ENCODE measurements around the gene ERO1B. TPM values are rescaled to one million over a fixed set of nuclear protein-coding genes. Genes with fewer than 3 reads are reported as not detected.

ERO1B gene
- total and polyA plus RNA-seq, 2 donors (not counting 1 experiment from before 2014, with no cell fraction given), result 2.2 to 5.0 TPM

DNA sequence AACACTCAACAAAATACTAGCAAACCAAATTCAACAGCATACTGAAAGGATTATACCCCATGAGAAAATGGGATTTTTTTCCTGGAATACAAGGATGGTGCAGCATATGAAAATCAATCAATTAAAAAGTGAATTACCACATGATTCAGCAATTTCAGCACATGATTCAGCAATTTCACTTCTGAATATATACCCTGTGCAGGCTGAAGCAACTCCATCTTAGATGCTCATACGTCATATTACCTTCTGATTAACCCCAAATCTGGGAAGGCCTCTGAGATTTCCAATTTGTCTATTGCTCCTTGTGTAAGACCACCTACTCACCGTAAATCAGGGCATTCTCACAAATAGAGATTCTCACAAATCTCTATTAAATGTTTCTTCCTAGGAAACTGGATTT, 43.8 kb upstream of the ERO1B start:
- Histone ChIP-seq H3K4me1 (ENCODE audit: control insufficient read depth, extremely low read depth, insufficient read depth, low read length) (no peaks in the 10 kb centered on the region), H3K79me2 (ENCODE audit: control insufficient read depth, insufficient read depth, low read length) (no peaks in the 10 kb centered on the region), H3K4me3 (replicated peaks in 1 of 4; ENCODE audit: control extremely low read depth in 1 of 4, insufficient read depth in 1 of 4, low read depth in 3 of 4, low read length in 4 of 4) (no peak overlapping the region), H2AFZ (ENCODE audit: low read length) (no peak overlapping the region), H3K36me3 (ENCODE audit: control insufficient read depth, insufficient read depth, low read length) (no peaks in the 10 kb centered on the region), H3K27me3 (ENCODE audit: control insufficient read depth, insufficient read depth, low read length) (no peaks in the 10 kb centered on the region), H3K9me3 (ENCODE audit: control insufficient read depth, insufficient read depth, low read depth, low read length) (no peaks in the 10 kb centered on the region), H3K4me2 (ENCODE audit: extremely low read depth, insufficient read depth, low read length) (no peak overlapping the region), H3K27ac (ENCODE audit: insufficient read depth, low read length) (no peak overlapping the region), H4K20me1 (ENCODE audit: control insufficient read depth, extremely low read depth, insufficient read depth, low read length) (no peaks in the 10 kb centered on the region), H3K9ac (ENCODE audit: insufficient read depth, low read length) (no peak overlapping the region)
- DNase-seq (ENCODE audit: low read depth in 2 of 2), result no peak
- TF ChIP-seq, protein P1, sequence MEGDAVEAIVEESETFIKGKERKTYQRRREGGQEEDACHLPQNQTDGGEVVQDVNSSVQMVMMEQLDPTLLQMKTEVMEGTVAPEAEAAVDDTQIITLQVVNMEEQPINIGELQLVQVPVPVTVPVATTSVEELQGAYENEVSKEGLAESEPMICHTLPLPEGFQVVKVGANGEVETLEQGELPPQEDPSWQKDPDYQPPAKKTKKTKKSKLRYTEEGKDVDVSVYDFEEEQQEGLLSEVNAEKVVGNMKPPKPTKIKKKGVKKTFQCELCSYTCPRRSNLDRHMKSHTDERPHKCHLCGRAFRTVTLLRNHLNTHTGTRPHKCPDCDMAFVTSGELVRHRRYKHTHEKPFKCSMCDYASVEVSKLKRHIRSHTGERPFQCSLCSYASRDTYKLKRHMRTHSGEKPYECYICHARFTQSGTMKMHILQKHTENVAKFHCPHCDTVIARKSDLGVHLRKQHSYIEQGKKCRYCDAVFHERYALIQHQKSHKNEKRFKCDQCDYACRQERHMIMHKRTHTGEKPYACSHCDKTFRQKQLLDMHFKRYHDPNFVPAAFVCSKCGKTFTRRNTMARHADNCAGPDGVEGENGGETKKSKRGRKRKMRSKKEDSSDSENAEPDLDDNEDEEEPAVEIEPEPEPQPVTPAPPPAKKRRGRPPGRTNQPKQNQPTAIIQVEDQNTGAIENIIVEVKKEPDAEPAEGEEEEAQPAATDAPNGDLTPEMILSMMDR (conservative IDR thresholded peaks at IDR 0.05 in 1 of 2, IDR thresholded peaks at IDR 0.05 in 1 of 2; ENCODE audit: low read depth in 1 of 2, low read length in 2 of 2), result no peak

DNA sequence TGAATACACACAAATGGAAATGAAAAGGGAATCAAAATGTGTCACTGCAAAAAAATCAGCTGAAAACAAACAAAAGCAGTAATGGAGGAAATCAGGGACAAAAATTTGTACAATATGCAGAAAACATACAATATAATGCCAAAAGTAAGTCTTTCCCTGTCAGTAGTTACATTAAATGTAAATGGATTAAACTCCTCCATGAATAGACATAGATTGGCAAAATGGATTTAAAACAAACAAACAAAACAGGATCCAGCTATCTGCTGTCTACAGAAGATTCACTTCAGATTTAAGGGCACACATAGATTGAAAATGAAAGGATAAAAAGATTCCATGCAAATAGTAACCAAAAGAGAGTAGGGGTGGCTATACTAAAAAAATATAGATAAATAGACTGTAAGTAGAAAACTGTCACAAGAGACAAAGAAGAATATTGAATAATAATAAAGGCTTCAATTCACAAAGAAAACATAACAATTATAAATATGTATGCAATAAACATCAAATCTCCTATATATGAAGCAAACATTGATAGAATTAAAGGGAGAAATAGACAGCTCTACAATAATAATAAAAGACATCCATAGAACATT, 42.2 kb upstream of the ERO1B start:
- no peak overlapping the region for H3K4me2 ChIP-seq (ENCODE audit: extremely low read depth, insufficient read depth, low read length)
- H3K27me3 ChIP-seq (ENCODE audit: control insufficient read depth, insufficient read depth, low read length), result no peaks in the 10 kb centered on the region
- TF ChIP-seq EZH2 (IDR thresholded peaks at IDR 0.05; ENCODE audit: low read length, missing control alignments), result no peak
- TF ChIP-seq, protein P1 (conservative IDR thresholded peaks at IDR 0.05 in 1 of 2, IDR thresholded peaks at IDR 0.05 in 1 of 2; ENCODE audit: low read depth in 1 of 2, low read length in 2 of 2), result no peak
- H3K79me2 ChIP-seq (ENCODE audit: control insufficient read depth, insufficient read depth, low read length), result no peaks in the 10 kb centered on the region
- H3K27ac ChIP-seq (ENCODE audit: insufficient read depth, low read length), result no peak overlapping the region
- no peaks in the 10 kb centered on the region for H4K20me1 ChIP-seq (ENCODE audit: control insufficient read depth, extremely low read depth, insufficient read depth, low read length)
- DNase-seq (ENCODE audit: low read depth in 2 of 2), result no peak
- no peaks in the 10 kb centered on the region for H3K9me3 ChIP-seq (ENCODE audit: control insufficient read depth, insufficient read depth, low read depth, low read length)
- H3K4me3 ChIP-seq (replicated peaks in 1 of 4; ENCODE audit: control extremely low read depth in 1 of 4, insufficient read depth in 1 of 4, low read depth in 3 of 4, low read length in 4 of 4), result no peak overlapping the region
- H3K9ac ChIP-seq (ENCODE audit: insufficient read depth, low read length), result no peak overlapping the region
- H3K36me3 ChIP-seq (ENCODE audit: control insufficient read depth, insufficient read depth, low read length), result no peaks in the 10 kb centered on the region
- H2AFZ ChIP-seq (ENCODE audit: low read length), result no peak overlapping the region
- no peaks in the 10 kb centered on the region for H3K4me1 ChIP-seq (ENCODE audit: control insufficient read depth, extremely low read depth, insufficient read depth, low read length)

DNA sequence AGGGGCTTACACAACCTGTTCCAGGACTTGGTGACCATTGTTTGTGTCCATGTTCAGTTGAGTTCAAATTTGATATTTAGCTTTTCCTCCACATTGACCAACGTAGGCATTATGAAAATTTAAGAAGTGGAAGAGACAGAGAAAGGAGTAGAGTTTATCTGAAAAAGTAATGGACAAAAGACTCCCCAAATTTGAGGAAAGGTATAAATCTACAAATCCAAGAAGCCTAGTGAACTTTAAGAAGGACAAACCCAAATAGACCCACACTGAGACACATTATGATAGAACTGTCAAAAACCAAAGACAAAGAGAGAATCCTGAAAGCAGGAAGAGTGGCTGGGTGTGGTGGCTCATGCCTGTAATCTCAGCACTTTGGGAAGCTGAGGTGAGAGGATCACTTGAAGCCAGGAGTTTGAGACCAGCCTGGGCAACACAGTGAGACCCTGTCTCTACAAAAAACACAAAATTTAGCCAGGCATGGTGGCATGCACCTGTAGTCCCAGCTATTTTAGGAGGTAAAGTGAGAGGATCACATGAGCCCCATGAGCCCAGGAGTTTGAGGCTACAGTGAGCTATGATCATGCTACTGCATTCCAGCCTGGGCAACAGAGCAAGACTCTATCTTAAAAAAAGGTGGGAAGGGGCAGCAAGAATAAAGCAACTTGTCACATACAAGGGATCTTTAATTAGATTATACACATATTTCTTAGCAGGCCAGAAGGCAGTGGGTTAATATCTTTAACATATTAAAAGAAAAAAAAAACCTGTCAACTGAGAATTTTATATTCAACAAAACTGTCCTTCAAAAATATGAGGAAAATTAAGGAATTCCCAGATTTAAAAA, 41.0 kb upstream of the ERO1B start:
- H2AFZ ChIP-seq (ENCODE audit: low read length), result no peak overlapping the region
- TF ChIP-seq, protein P1 (conservative IDR thresholded peaks at IDR 0.05 in 1 of 2, IDR thresholded peaks at IDR 0.05 in 1 of 2; ENCODE audit: low read depth in 1 of 2, low read length in 2 of 2), result no peak
- no peak for TF ChIP-seq EZH2 (IDR thresholded peaks at IDR 0.05; ENCODE audit: low read length, missing control alignments)
- no peaks in the 10 kb centered on the region for H3K9me3 ChIP-seq (ENCODE audit: control insufficient read depth, insufficient read depth, low read depth, low read length)
- no peaks in the 10 kb centered on the region for H4K20me1 ChIP-seq (ENCODE audit: control insufficient read depth, extremely low read depth, insufficient read depth, low read length)
- H3K9ac ChIP-seq (ENCODE audit: insufficient read depth, low read length), result no peak overlapping the region
- DNase-seq (ENCODE audit: low read depth in 2 of 2), result no peak
- H3K27me3 ChIP-seq (ENCODE audit: control insufficient read depth, insufficient read depth, low read length), result no peaks in the 10 kb centered on the region
- H3K27ac ChIP-seq (ENCODE audit: insufficient read depth, low read length), result no peak overlapping the region
- no peak overlapping the region for H3K4me3 ChIP-seq (replicated peaks in 1 of 4; ENCODE audit: control extremely low read depth in 1 of 4, insufficient read depth in 1 of 4, low read depth in 3 of 4, low read length in 4 of 4)
- H3K36me3 ChIP-seq (ENCODE audit: control insufficient read depth, insufficient read depth, low read length), result no peaks in the 10 kb centered on the region
- no peak overlapping the region for H3K4me2 ChIP-seq (ENCODE audit: extremely low read depth, insufficient read depth, low read length)
- no peaks in the 10 kb centered on the region for H3K4me1 ChIP-seq (ENCODE audit: control insufficient read depth, extremely low read depth, insufficient read depth, low read length)
- no peaks in the 10 kb centered on the region for H3K79me2 ChIP-seq (ENCODE audit: control insufficient read depth, insufficient read depth, low read length)

Measured in fibroblast of lung (primary cell).